Vagina (tissue), 2 donors: ENCODE results near the gene MSI2. TPM values are rescaled to one million over a fixed set of nuclear protein-coding genes. Genes with fewer than 3 reads are reported as not detected.

Experiments
- DNase-seq, 2 donors: peaks; one replicate each; pipeline ENCODE4 v3.0.0-alpha.2; 2017; ENCODE audit errors: extremely low spot score in 2 of 2
- H3K27ac ChIP-seq: fragments of 200-600 bp; sonication (generic); one replicate; pipeline ENCODE4 v1.5.1; 2019
- H3K27me3 ChIP-seq: fragments of 200-600 bp; sonication (generic); one replicate; pipeline ENCODE4 v1.5.1; 2019
- H3K36me3 ChIP-seq, 2 donors: fragments of 200-600 bp; sonication (generic); one replicate each; pipeline ENCODE4 v1.5.1; 2017 to 2019
- H3K4me1 ChIP-seq: fragments of 200-600 bp; sonication (generic); one replicate; pipeline ENCODE4 v1.5.1; 2019
- H3K4me3 ChIP-seq, 2 donors: fragments of 200-600 bp; sonication (generic); 1 replicate in 1 of 2; 2 replicates in 1 of 2; pipeline ENCODE4 v1.5.1; 2016 to 2019
- H3K9me3 ChIP-seq: fragments of 200-600 bp; sonication (generic); one replicate; pipeline ENCODE4 v1.5.1; 2019
- CTCF ChIP-seq, 3 experiments: fragments of 450-650 bp in 2 of 3; fragments of 200-600 bp in 1 of 3; sonication (generic) in 1 of 3; IDR thresholded peaks; one replicate each; pipeline ENCODE4 v1.5.1; 2017 to 2019; ENCODE audit warnings: antibody characterized with exemption in 3 of 3, mild to moderate bottlenecking in 2 of 3, moderate library complexity in 2 of 3
- POLR2A ChIP-seq, 2 donors: fragments of 450-650 bp; IDR thresholded peaks; one replicate each; pipeline ENCODE4 v1.6.1; 2017; ENCODE audit warnings: antibody characterized with exemption in 2 of 2, mild to moderate bottlenecking in 2 of 2, moderate library complexity in 2 of 2
- POLR2AphosphoS5 ChIP-seq, 2 donors: sonication (generic); formaldehyde crosslinking; IDR thresholded peaks; one replicate each; pipeline ENCODE4 v1.9.0; 2017; ENCODE audit warnings: antibody characterized with exemption in 2 of 2, mild to moderate bottlenecking in 2 of 2, low read depth in 1 of 2; ENCODE audit not compliant: insufficient read depth in 1 of 2
- intact Hi-C: fragments of 100-400 bp; cut with DNase I; formaldehyde crosslinking; loops from one replicate; pipeline ENCODE4 v1.15.1; 2023
- total RNA-seq: library from RNA; depleted of rRNA; stranded (reverse); fragments of >200 nt; gene quantifications from one replicate; pipeline ENCODE4 v1.2.3, GENCODE V29; 2016

MSI2 gene
- total RNA-seq, 1 donor from 2014 or later: 27.3 TPM

DNA sequence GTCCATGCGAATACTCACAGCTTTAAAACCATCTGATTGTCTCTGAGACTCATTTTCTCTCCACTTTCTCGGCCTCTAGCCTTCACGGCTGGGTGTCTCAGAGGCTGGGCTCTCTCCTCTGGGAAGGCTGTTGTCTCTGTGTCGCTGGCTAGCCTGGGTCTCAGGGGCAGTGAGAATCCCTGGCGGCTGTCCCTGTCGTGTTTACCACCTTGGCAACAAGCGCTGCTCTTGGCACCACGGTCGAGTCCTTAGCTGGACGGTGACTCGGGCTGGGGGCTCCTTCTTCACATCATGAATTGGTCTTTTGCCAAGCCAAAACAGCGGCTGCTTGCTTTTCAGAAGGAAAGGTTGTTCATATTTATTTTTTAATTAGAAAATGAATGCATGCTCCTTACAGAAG lies 81.1 kb downstream of the MSI2 start:
- TF ChIP-seq CTCF (IDR thresholded peaks at IDR 0.05) (no peak), POLR2A (IDR thresholded peaks at IDR 0.05) (no peak), POLR2AphosphoS5 (IDR thresholded peaks at IDR 0.05; ENCODE audit: insufficient read depth in 1 of 2, low read depth in 1 of 2) (no peak)
- DNase-seq: no peak

DNA sequence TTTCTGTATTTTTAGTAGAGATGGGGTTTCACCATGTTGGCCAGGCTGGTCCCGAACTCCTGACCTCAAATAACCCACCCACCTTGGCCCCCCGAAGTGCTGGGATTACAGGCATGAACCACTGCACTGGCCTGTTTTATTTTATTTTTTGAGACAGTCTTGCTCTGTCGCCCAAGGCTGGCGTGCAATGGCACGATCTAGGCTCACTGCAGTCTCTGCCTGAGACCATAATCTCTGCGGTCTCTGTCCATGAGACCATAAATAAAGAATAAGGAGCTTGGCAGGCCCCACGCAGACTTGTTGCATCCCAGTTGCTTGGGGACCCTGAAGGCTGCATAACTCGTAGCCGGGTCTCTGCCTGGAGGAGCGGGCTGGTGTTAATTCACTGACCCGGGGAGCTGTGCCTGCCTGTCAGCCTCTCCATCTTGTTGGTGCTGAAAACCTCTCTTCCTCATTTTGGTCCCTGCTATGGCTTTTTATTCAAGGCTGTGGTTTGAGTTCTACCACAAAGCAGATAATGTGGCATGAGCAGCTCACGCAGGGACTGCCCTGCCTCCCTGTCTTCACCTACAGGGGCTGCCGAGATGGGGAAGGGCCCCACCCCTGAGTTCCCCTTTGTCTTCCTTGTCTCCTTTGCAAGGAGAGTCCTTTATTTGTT lies 82.1 kb downstream of the MSI2 start:
- H3K4me3 ChIP-seq: no peak overlapping the region
- H3K27me3 ChIP-seq: no peaks in the 10 kb centered on the region
- no peak overlapping the region for H3K27ac ChIP-seq
- no peaks in the 10 kb centered on the region for H3K36me3 ChIP-seq
- no peak for DNase-seq
- intact Hi-C loops: no loop called here
- no peaks in the 10 kb centered on the region for H3K4me1 ChIP-seq
- no peaks in the 10 kb centered on the region for H3K9me3 ChIP-seq
- TF ChIP-seq CTCF (IDR thresholded peaks at IDR 0.05) (no peak), POLR2AphosphoS5 (IDR thresholded peaks at IDR 0.05; ENCODE audit: insufficient read depth in 1 of 2, low read depth in 1 of 2) (no peak), POLR2A (IDR thresholded peaks at IDR 0.05) (no peak)

More for the DNA sequence above, 81.1 kb downstream of the MSI2 start:
- H3K36me3 ChIP-seq: no peaks in the 10 kb centered on the region
- H3K4me1 ChIP-seq: no peaks in the 10 kb centered on the region
- H3K9me3 ChIP-seq: no peaks in the 10 kb centered on the region
- no peak overlapping the region for H3K27ac ChIP-seq
- H3K27me3 ChIP-seq: no peaks in the 10 kb centered on the region
- H3K4me3 ChIP-seq: no peak overlapping the region
- intact Hi-C loops: no loop called here

- no peaks in the 10 kb centered on the region for H3K27me3 ChIP-seq
- H3K4me1 ChIP-seq: no peaks in the 10 kb centered on the region
- H3K27ac ChIP-seq: no peak overlapping the region
- intact Hi-C loops: no loop called here
- no peaks in the 10 kb centered on the region for H3K9me3 ChIP-seq
- no peak overlapping the region for H3K4me3 ChIP-seq
- TF ChIP-seq POLR2AphosphoS5 (IDR thresholded peaks at IDR 0.05; ENCODE audit: insufficient read depth in 1 of 2, low read depth in 1 of 2): no peak
- TF ChIP-seq POLR2A (IDR thresholded peaks at IDR 0.05): no peak
- no peak for TF ChIP-seq CTCF (IDR thresholded peaks at IDR 0.05)
- no peak for DNase-seq
- H3K36me3 ChIP-seq: no peaks in the 10 kb centered on the region
Measured at GRCh38 chr17:57340160-57340981, 84.0 kb downstream of the MSI2 start.

- intact Hi-C loops: no loop called here
- H3K36me3 ChIP-seq: no peaks in the 10 kb centered on the region
- H3K27me3 ChIP-seq: no peaks in the 10 kb centered on the region
- no peaks in the 10 kb centered on the region for H3K9me3 ChIP-seq
- no peak for DNase-seq
- H3K4me1 ChIP-seq: no peaks in the 10 kb centered on the region
- H3K4me3 ChIP-seq: no peak overlapping the region
- H3K27ac ChIP-seq: no peak overlapping the region
- no peak for TF ChIP-seq POLR2AphosphoS5 (IDR thresholded peaks at IDR 0.05; ENCODE audit: insufficient read depth in 1 of 2, low read depth in 1 of 2)
- TF ChIP-seq POLR2A (IDR thresholded peaks at IDR 0.05): no peak
- TF ChIP-seq CTCF (IDR thresholded peaks at IDR 0.05): no peak
Measured at GRCh38 chr17:57341611-57342540, 85.6 kb downstream of the MSI2 start.
